Nephron progenitor cell (in vitro differentiated cells): ENCODE measurements around the gene UPK3BL2.
"Not testable (repeated sequence)": the region's sequence is repeated elsewhere in the genome, so short reads cannot be mapped to it uniquely, and the experiment has no call there.

Source experiments
- DNase-seq: peaks from one replicate; pipeline ENCODE4 v3.0.0; 2021
- H3K27ac Mint-ChIP-seq: 2 replicates; pipeline ENCODE4 v1.8.0; 2021; ENCODE audit warnings: mild to moderate bottlenecking, moderate library complexity, mixed read lengths
- H3K27me3 Mint-ChIP-seq: 2 replicates; pipeline ENCODE4 v1.8.0; 2021; ENCODE audit warnings: mild to moderate bottlenecking, low read depth, mixed read lengths; ENCODE audit not compliant: poor library complexity
- H3K36me3 Mint-ChIP-seq: 2 replicates; pipeline ENCODE4 v1.8.0; 2021; ENCODE audit warnings: low read depth, mixed read lengths
- H3K4me1 Mint-ChIP-seq: 2 replicates; pipeline ENCODE4 v1.8.0; 2021; ENCODE audit warnings: mixed read lengths
- H3K4me3 Mint-ChIP-seq: 2 replicates; pipeline ENCODE4 v1.8.0; 2021; ENCODE audit warnings: mild to moderate bottlenecking, moderate library complexity, mixed read lengths
- H3K9me3 Mint-ChIP-seq: 2 replicates; pipeline ENCODE4 v1.8.0; 2021; ENCODE audit warnings: mild to moderate bottlenecking, moderate library complexity, mixed read lengths

Gene UPK3BL2

GRCh38 chr7:102515889-102516288, 27.6 kb downstream of the UPK3BL2 start:
- not testable (repeated sequence) for H3K4me3 Mint-ChIP-seq, DNase-seq, H3K4me1 Mint-ChIP-seq, H3K9me3 Mint-ChIP-seq, H3K27me3 Mint-ChIP-seq, H3K36me3 Mint-ChIP-seq, H3K27ac Mint-ChIP-seq

- not testable (repeated sequence) for H3K27ac Mint-ChIP-seq, DNase-seq, H3K4me1 Mint-ChIP-seq, H3K27me3 Mint-ChIP-seq, H3K4me3 Mint-ChIP-seq, H3K36me3 Mint-ChIP-seq, H3K9me3 Mint-ChIP-seq
Measured at GRCh38 chr7:102514881-102515721, 28.4 kb downstream of the UPK3BL2 start.

GRCh38 chr7:102512642-102513221, 30.8 kb downstream of the UPK3BL2 start:
- peak; percentile 8 for DNase-seq
- peak overlapping the region; percentile 15 for H3K4me3 Mint-ChIP-seq
- H3K4me1 Mint-ChIP-seq, H3K36me3 Mint-ChIP-seq, H3K27me3 Mint-ChIP-seq, H3K27ac Mint-ChIP-seq, H3K9me3 Mint-ChIP-seq: not testable (repeated sequence)

DNA sequence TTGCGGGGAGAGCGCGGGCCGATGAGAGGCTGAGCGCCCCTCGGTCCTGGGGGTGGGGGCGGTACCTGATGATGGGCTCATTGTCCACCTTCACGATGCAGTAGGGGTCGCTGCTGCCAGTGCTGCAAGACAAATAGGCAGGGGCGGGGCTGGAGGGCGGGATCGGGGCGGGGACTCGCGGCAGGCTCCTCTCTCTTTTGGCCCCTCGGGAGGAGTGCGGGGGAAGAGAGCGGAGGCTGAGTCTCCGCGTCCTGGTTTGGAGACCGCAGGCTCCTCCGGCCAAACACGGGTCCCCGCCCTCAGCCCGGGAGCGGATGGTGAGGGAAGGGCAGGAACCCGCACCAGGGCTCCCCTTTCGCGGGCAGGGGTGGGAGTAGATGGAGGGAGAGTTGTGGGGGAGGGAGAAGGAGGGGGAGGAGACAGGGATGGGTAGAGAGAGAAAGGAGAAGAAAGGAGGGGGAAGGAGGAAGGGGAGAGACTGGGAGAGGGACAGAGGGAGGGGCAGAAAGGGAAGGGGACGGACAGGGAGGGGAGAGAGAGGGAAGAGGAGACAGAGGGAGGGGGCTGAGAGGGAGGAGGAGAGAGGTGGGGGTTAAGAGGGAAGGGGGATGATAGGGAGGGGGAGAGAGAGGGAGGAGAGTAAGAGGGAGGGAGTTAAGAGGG, 31.5 kb downstream of the UPK3BL2 start:
- not testable (repeated sequence) for H3K36me3 Mint-ChIP-seq, H3K4me1 Mint-ChIP-seq, H3K27ac Mint-ChIP-seq, H3K27me3 Mint-ChIP-seq, DNase-seq, H3K4me3 Mint-ChIP-seq, H3K9me3 Mint-ChIP-seq

- not testable (repeated sequence) for H3K4me1 Mint-ChIP-seq, DNase-seq, H3K27ac Mint-ChIP-seq, H3K36me3 Mint-ChIP-seq, H3K27me3 Mint-ChIP-seq, H3K4me3 Mint-ChIP-seq, H3K9me3 Mint-ChIP-seq
Measured at GRCh38 chr7:102510575-102510974, 32.9 kb downstream of the UPK3BL2 start.

- H3K9me3 Mint-ChIP-seq, H3K36me3 Mint-ChIP-seq, H3K27ac Mint-ChIP-seq: not testable (repeated sequence)
Measured at GRCh38 chr7:102507410-102508088, 35.9 kb downstream of the UPK3BL2 start.

GRCh38 chr7:102505298-102506185, 38.0 kb downstream of the UPK3BL2 start:
- not testable (repeated sequence) for H3K4me3 Mint-ChIP-seq, H3K27me3 Mint-ChIP-seq, H3K27ac Mint-ChIP-seq, H3K9me3 Mint-ChIP-seq, DNase-seq, H3K4me1 Mint-ChIP-seq, H3K36me3 Mint-ChIP-seq

More at GRCh38 chr7:102507410-102508088, 35.9 kb downstream of the UPK3BL2 start:
- not testable (repeated sequence) for H3K4me1 Mint-ChIP-seq, H3K27me3 Mint-ChIP-seq, DNase-seq, H3K4me3 Mint-ChIP-seq

DNA sequence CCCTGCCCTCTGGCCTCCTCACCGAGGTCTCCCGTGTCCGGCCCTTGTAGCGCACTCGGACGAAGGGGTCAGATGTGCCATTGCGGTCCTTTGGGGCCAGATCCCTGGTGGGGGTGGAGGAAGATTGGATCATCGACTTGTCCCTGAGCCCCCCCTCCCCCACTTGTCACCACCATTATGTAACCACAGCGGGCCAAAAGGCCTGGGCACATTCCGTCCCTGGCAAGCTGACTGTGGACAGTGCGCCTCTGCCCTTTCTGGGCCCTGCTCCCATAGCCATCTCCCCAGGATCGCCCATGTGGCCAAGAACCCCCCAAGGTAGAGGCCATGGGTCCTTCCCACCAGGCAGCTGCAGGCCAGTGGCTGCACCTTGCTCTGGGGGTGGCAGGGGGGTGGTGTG, 40.4 kb downstream of the UPK3BL2 start:
- not testable (repeated sequence) for DNase-seq, H3K27me3 Mint-ChIP-seq, H3K4me1 Mint-ChIP-seq, H3K27ac Mint-ChIP-seq, H3K4me3 Mint-ChIP-seq, H3K36me3 Mint-ChIP-seq, H3K9me3 Mint-ChIP-seq

- not testable (repeated sequence) for DNase-seq, H3K27ac Mint-ChIP-seq, H3K36me3 Mint-ChIP-seq, H3K9me3 Mint-ChIP-seq, H3K4me3 Mint-ChIP-seq, H3K27me3 Mint-ChIP-seq, H3K4me1 Mint-ChIP-seq
Measured at GRCh38 chr7:102498321-102498720, 45.2 kb downstream of the UPK3BL2 start.

GRCh38 chr7:102497308-102497707, 46.2 kb downstream of the UPK3BL2 start:
- H3K9me3 Mint-ChIP-seq, H3K27ac Mint-ChIP-seq, H3K4me3 Mint-ChIP-seq, H3K36me3 Mint-ChIP-seq, DNase-seq, H3K4me1 Mint-ChIP-seq, H3K27me3 Mint-ChIP-seq: not testable (repeated sequence)

GRCh38 chr7:102496861-102497260, 46.6 kb downstream of the UPK3BL2 start:
- H3K4me3 Mint-ChIP-seq, H3K27ac Mint-ChIP-seq, DNase-seq, H3K36me3 Mint-ChIP-seq, H3K4me1 Mint-ChIP-seq, H3K9me3 Mint-ChIP-seq, H3K27me3 Mint-ChIP-seq: not testable (repeated sequence)

GRCh38 chr7:102494473-102495149, 48.9 kb downstream of the UPK3BL2 start:
- H3K27ac Mint-ChIP-seq, H3K36me3 Mint-ChIP-seq, H3K4me1 Mint-ChIP-seq, DNase-seq, H3K9me3 Mint-ChIP-seq, H3K27me3 Mint-ChIP-seq, H3K4me3 Mint-ChIP-seq: not testable (repeated sequence)

DNA sequence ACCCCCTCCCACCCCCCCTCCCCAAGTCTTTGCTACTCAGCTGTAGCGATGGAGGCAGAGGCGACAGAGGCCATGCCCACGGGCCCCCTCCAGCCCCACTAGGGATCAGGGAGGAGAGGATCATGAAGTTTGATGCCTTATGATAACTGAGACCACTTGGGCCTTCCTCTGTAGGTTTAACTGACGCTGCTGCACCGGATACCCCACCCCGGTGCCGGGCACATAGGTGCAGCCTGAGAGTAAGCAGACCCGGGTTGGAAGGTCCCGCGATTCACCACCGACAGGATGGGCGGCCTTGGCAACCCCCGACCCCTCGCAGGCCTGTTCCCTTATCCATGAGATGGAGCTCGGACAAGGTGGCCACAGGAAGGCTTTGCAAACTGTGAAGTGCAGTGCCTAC, 49.5 kb downstream of the UPK3BL2 start:
- not testable (repeated sequence) for H3K9me3 Mint-ChIP-seq, H3K27ac Mint-ChIP-seq, H3K4me3 Mint-ChIP-seq, DNase-seq, H3K4me1 Mint-ChIP-seq, H3K36me3 Mint-ChIP-seq, H3K27me3 Mint-ChIP-seq
